GM12878 (cell line): Measurements from ENCODE around the gene GRIK3. TPM values are rescaled to one million over a fixed set of nuclear protein-coding genes. Genes with fewer than 3 reads are reported as not detected.

Experiments
- ATAC-seq: fragments of 200-7000 bp; cut with Tn5 transposase; 3 replicates; pipeline ENCODE4 v1.9.1; 2020; ENCODE audit warnings: mild to moderate bottlenecking, moderate library complexity
- BruUV-seq: library from RNA; stranded (reverse); fragments of 400-500 nt; replicated peaks from 2 replicates; lab custom pipeline; 2021; lab: Mats Ljungman, UMichigan
- CTCF ChIA-PET: fragments of 300-600 bp; sonication (Branson Sonifier 250); formaldehyde crosslinking; extraction: SDS; loops from one replicate; lab custom pipeline; 2021; ENCODE audit warnings: inconsistent platforms; lab: Yijun Ruan, JAX
- POLR2A ChIA-PET: fragments of 350-600 bp; formaldehyde crosslinking; extraction: SDS; loops from one replicate; lab custom pipeline; 2021; ENCODE audit warnings: inconsistent platforms; lab: Charles Lee
- RAD21 ChIA-PET: fragments of 300-600 bp; sonication (Branson Sonifier 250); formaldehyde crosslinking; loops from one replicate; lab custom pipeline; 2023; ENCODE audit warnings: antibody characterized with exemption; ENCODE audit not compliant: unreplicated experiment; lab: Charles Lee
- SMC1A ChIA-PET: fragments of 300-600 bp; sonication (Branson Sonifier 250); formaldehyde crosslinking; loops from one replicate; lab custom pipeline; 2023; ENCODE audit not compliant: unreplicated experiment, uncharacterized antibody; lab: Charles Lee
- DNase-seq: peaks from one replicate; pipeline ENCODE4 v3.0.0-alpha.2; 2011; ENCODE audit warnings: low read depth, low spot score
- FAIRE-seq: peaks from 3 replicates; lab custom pipeline; 2011; peaks lifted over from hg19 to GRCh38; lab: Jason Lieb, UNC
- H2AFZ ChIP-seq: 2 replicates; pipeline ENCODE4 v1.6.0; 2011; ENCODE audit warnings: low read depth, low read length, control low read depth; ENCODE audit not compliant: control insufficient read depth
- H3K27ac ChIP-seq: 2 replicates; pipeline ENCODE4 v1.5.1; 2011; ENCODE audit warnings: control low read depth; ENCODE audit not compliant: control insufficient read depth, insufficient read depth
- H3K27me3 ChIP-seq, 2 experiments: replicated peaks in 1 of 2; 2 replicates each; pipeline versions ENCODE4 v1.6.0 to v1.6.1; 2011; ENCODE audit warnings: low read length in 1 of 2; ENCODE audit not compliant: control insufficient read depth in 2 of 2, insufficient read depth in 2 of 2
- H3K36me3 ChIP-seq, 2 experiments: 2 replicates each; pipeline ENCODE4 v1.5.1; 2011; ENCODE audit warnings: low read length in 1 of 2; ENCODE audit not compliant: control insufficient read depth in 2 of 2, insufficient read depth in 2 of 2
- H3K4me1 ChIP-seq: 2 replicates; pipeline ENCODE4 v1.6.1; 2011; ENCODE audit warnings: mild to moderate bottlenecking, low read length, moderate library complexity, mixed read lengths; ENCODE audit not compliant: control insufficient read depth, insufficient read depth
- H3K4me2 ChIP-seq: 2 replicates; pipeline ENCODE4 v1.6.0; 2011; ENCODE audit warnings: control low read depth; ENCODE audit not compliant: control insufficient read depth, insufficient read depth
- H3K4me3 ChIP-seq: fragments of 200-600 bp; sonication (generic); 2 replicates; pipeline ENCODE4 v1.5.1; 2016
- H3K79me2 ChIP-seq: 2 replicates; pipeline ENCODE4 v1.6.0; 2011; ENCODE audit warnings: low read length; ENCODE audit not compliant: control insufficient read depth, insufficient read depth
- H3K9ac ChIP-seq: 2 replicates; pipeline ENCODE4 v1.8.0; 2011; ENCODE audit warnings: low read length, control low read depth, mixed read lengths; ENCODE audit not compliant: control insufficient read depth, insufficient read depth
- H3K9me3 ChIP-seq: replicated peaks from 3 replicates; pipeline ENCODE4 v1.5.1; 2011; ENCODE audit warnings: mild to moderate bottlenecking, low read length; ENCODE audit not compliant: control insufficient read depth, insufficient read depth
- H4K20me1 ChIP-seq: 2 replicates; pipeline ENCODE4 v1.6.0; 2011; ENCODE audit not compliant: control insufficient read depth, insufficient read depth
- BACH1 ChIP-seq: fragments of 450-650 bp; IDR thresholded peaks from 2 replicates; pipeline ENCODE4 v1.6.1; 2017; ENCODE audit warnings: mild to moderate bottlenecking, borderline replicate concordance
- BMI1 ChIP-seq: fragments of 450-650 bp; IDR thresholded peaks from 2 replicates; pipeline ENCODE4 v1.6.1; 2016; ENCODE audit warnings: mild to moderate bottlenecking, moderate library complexity, borderline replicate concordance
- GABPA ChIP-seq: IDR thresholded peaks from 2 replicates; pipeline ENCODE4 v1.6.1; 2014; ENCODE audit warnings: antibody characterized with exemption, low read depth, mild to moderate bottlenecking, inconsistent platforms
- GATAD2B ChIP-seq: fragments of 450-650 bp; conservative IDR thresholded peaks from 2 replicates; pipeline ENCODE4 v1.6.1; 2017; ENCODE audit warnings: low read depth, mild to moderate bottlenecking, moderate library complexity
- MEF2B ChIP-seq: fragments of 450-650 bp; IDR thresholded peaks from 2 replicates; pipeline ENCODE4 v1.6.1; 2018; ENCODE audit warnings: mild to moderate bottlenecking, moderate library complexity; ENCODE audit not compliant: partially characterized antibody, poor library complexity, severe bottlenecking
- NR2C2 ChIP-seq: IDR thresholded peaks from 2 replicates; pipeline ENCODE4 v1.6.1; 2011; ENCODE audit warnings: borderline replicate concordance, low read depth; ENCODE audit not compliant: control insufficient read depth, insufficient read length
- NRF1 ChIP-seq: conservative IDR thresholded peaks from 2 replicates; pipeline ENCODE4 v1.6.1; 2011; ENCODE audit warnings: mild to moderate bottlenecking, low read depth, low read length, improper control_type of control experiment
- PKNOX1 ChIP-seq: fragments of 450-650 bp; IDR thresholded peaks from 2 replicates; pipeline ENCODE4 v1.6.1; 2016; ENCODE audit warnings: mild to moderate bottlenecking
- RELB ChIP-seq: fragments of 450-650 bp; IDR thresholded peaks from 2 replicates; pipeline ENCODE4 v1.6.1; 2017; ENCODE audit warnings: low read depth, mild to moderate bottlenecking, moderate library complexity
- SIX5 ChIP-seq: IDR thresholded peaks from 2 replicates; pipeline ENCODE4 v1.6.1; 2011; ENCODE audit warnings: mild to moderate bottlenecking, low read depth, low read length, moderate library complexity; ENCODE audit not compliant: severe bottlenecking
- SP1 ChIP-seq: IDR thresholded peaks from one replicate; pipeline ENCODE4 v1.6.1; 2011; ENCODE audit warnings: low read depth, low read length
- SRF ChIP-seq, 2 experiments: IDR thresholded peaks; 2 replicates each; pipeline ENCODE4 v1.6.1; 2011; ENCODE audit warnings: low read depth in 2 of 2, low read length in 2 of 2, mild to moderate bottlenecking in 1 of 2, moderate library complexity in 1 of 2
- YY1 ChIP-seq: IDR thresholded peaks from 2 replicates; pipeline ENCODE4 v1.6.1; 2011; ENCODE audit warnings: low read depth, mild to moderate bottlenecking, low read length
- whole genome bisulfite sequencing: methylation state at CpG from one replicate; pipeline ENCODE4 v1.1.6; 2016; ENCODE audit warnings: low lambda C conversion rate; ENCODE audit not compliant: insufficient replicate concordance, insufficient coverage; ENCODE audit errors: missing lambda C conversion rate; 5-methylcytosine and 5-hydroxymethylcytosine counted together
- in situ Hi-C: fragments of 300-500 bp; cut with MboI; formaldehyde crosslinking; loops from 9 replicates; pipeline ENCODE4 v1.14.3; 2018; ENCODE audit warnings: mixed read lengths
- intact Hi-C: fragments of 100-400 bp; cut with micrococcal nuclease; formaldehyde crosslinking; loops from one replicate; pipeline ENCODE4 v1.14.2; 2022; ENCODE audit not compliant: unreplicated experiment
- polyA plus RNA-seq, 11 experiments: library from polyadenylated mRNA; depleted of rRNA in 4 of 11; unstranded in 6 of 11; stranded (reverse) in 5 of 11; fragments of >200 nt; fragmentation: Nextera tagmentation in 4 of 11; fragmentation: Illumina TruSeq in 1 of 11; extraction: Ambion mirVana in 4 of 11; extraction: Trizol in 1 of 11; gene quantifications; 1 replicate in 1 of 11; 2 replicates in 10 of 11; pipeline versions ENCODE4 v1.2.1 to v1.2.3, GENCODE V29; 2011 to 2016; ENCODE audit warnings: inconsistent platforms in 2 of 11, missing spikeins in 2 of 11, low read depth in 1 of 11
- total RNA-seq, 4 experiments: library from RNA; depleted of rRNA in 3 of 4; stranded (reverse); fragments of >200 nt in 3 of 4; fragmentation: Illumina TruSeq in 1 of 4; extraction: Trizol in 1 of 4; gene quantifications; 2 replicates each; pipeline versions ENCODE4 v1.2.1 to v1.2.3, GENCODE V29; 2013 to 2021

The GRIK3 gene
- total and polyA plus RNA-seq, 10 of the 15 experiments (the other 5 are each of a cell fraction or from before 2014, with no cell fraction given), result not detected

DNA sequence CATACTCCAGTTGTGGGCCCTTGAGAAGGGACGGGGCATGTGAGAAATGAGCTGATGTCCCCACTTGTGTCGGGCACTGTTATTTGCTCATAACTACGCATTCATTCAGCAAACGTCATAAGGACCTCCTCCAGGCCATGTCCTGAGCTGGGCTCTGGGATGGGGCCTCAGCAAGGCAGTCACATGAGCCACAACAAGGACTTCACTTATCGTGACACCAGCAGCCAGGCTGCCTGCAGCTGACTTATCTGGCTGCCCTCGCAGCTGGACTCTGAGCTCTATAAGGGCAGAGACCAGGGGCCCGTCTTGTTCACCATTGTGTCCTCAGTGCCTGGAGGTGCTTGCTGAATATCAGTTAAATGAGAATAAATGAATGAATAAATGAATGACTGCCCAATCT lies 37.5 kb upstream of the GRIK3 start (continued):
- TF ChIP-seq SIX5 (no peak), SRF (IDR thresholded peaks at IDR 0.05; ENCODE audit: low read depth in 2 of 2, low read length in 2 of 2) (no peak), GATAD2B (no peak)

- POLR2A ChIA-PET, result no interaction called here
- 15% methylated on average over 5 of the region's 5 CpGs for WGBS
- Histone ChIP-seq H3K79me2 (no peaks in the 10 kb centered on the region), H3K9me3 (no peaks in the 10 kb centered on the region), H2AFZ (no peak overlapping the region), H3K27me3 (peaks cover 2 to 8% of the 10 kb centered on the region in 2 experiments; a peak in 2 of 4 replicates), H3K9ac (no peak overlapping the region), H4K20me1 (no peaks in the 10 kb centered on the region), H3K4me1 (no peaks in the 10 kb centered on the region), H3K36me3 (no peaks in the 10 kb centered on the region), H3K27ac (no peak overlapping the region), H3K4me2 (no peak overlapping the region), H3K4me3 (no peak overlapping the region)
- TF ChIP-seq NR2C2 (no peak), YY1 (no peak)
- no TSS peak for BruUV-seq
- in situ Hi-C loops (no loop called here), intact Hi-C loops (no loop called here)
- DNase-seq (no peak), FAIRE-seq (no peak), ATAC-seq (no peak)
- CTCF ChIA-PET, result no interaction called here
- RAD21 ChIA-PET, result no interaction called here
- SMC1A ChIA-PET, result no interaction called here
These were observed 35.8 kb upstream of the GRIK3 start for GRCh38 chr1:37070126-37070525.

- H3K9ac ChIP-seq, result no peak overlapping the region
- no peaks in the 10 kb centered on the region for H3K79me2 ChIP-seq
- ChIA-PET POLR2A (no interaction called here), SMC1A (no interaction called here), CTCF (no interaction called here), RAD21 (no interaction called here)
- H2AFZ ChIP-seq, result no peak overlapping the region
- no peak for ATAC-seq
- H3K4me3 ChIP-seq, result no peak overlapping the region
- H3K27me3 ChIP-seq, result peaks cover 2 to 8% of the 10 kb centered on the region in 2 experiments; a peak in 2 of 4 replicates
- intact Hi-C loops (no loop called here), in situ Hi-C loops (no loop called here)
- DNase-seq, result no peak
- H3K9me3 ChIP-seq, result no peaks in the 10 kb centered on the region
- no peaks in the 10 kb centered on the region for H4K20me1 ChIP-seq
- no peak overlapping the region for H3K4me2 ChIP-seq
- no peaks in the 10 kb centered on the region for H3K36me3 ChIP-seq
- no peak for FAIRE-seq
- no peak overlapping the region for H3K27ac ChIP-seq
- H3K4me1 ChIP-seq, result no peaks in the 10 kb centered on the region
- 32% methylated on average over 4 of the region's 4 CpGs for WGBS
- no TSS peak for BruUV-seq
- TF ChIP-seq BMI1 (no peak), GABPA (no peak), MEF2B (no peak), PKNOX1 (no peak), NRF1 (no peak), RELB (no peak), SP1 (no peak), BACH1 (no peak)
These were observed 35.1 kb upstream of the GRIK3 start for GRCh38 chr1:37069406-37069805.
